GM21717 (cell line): Measurements from ENCODE around the gene PML.
"Not testable (repeated sequence)": the region's sequence is repeated elsewhere in the genome, so short reads cannot be mapped to it uniquely, and the experiment has no call there.

Experiments
- ATAC-seq: cut with Tn5 transposase; IDR thresholded peaks from one replicate; pipeline ENCODE4 v1.9.1; 2021; ENCODE audit warnings: mild to moderate bottlenecking, moderate library complexity; ENCODE audit not compliant: unreplicated experiment

The PML gene

GRCh38 chr15:73959012-73959581 is 35.4 kb upstream of the PML start:
- no peak for ATAC-seq

DNA sequence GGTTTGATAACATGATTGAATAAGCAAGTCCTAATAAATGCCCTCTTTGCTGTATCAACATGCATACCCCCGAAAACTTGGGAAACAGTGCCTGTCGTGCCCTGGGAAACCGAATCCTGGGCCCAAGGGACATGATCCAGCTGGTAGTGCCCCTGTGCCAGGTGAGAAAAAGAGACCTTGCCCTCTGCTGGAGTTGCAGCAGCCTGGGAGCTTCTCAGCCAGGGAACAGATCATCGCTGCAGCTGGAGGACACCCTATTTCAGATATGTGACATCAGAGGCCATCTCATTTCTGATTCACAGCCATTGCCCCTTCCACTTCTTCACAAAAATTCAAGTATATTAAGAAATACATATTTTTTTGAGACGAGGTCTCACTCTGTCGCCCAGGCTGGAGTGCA is 34.7 kb upstream of the PML start:
- ATAC-seq: no peak

DNA sequence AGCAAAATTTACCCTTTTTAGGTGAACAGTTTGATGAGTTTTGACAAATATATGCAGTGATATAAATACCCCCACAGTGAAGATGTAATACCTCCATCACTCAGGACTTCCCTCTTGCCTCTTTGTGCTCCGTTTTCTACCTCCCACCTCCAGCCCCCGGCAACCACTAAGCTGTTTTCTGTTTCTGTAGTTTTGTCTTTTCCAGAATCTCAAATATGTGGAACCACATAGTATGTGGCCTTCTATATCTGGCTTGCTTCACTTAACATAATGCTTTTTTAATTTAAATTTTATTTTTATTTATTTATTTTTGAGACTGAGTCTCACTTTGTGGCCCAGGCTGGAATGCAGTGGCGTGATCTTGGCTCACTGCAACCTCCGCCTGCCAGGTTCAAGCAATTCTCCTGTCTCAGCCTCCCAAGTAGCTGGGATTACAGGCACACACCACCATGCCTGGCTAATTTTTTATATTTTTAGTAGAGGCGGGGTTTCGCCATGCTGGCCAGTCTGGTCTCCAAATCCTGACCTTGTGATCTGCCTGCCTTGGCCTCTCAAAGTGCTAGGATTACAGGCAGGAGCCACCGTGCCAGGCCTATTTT is 33.9 kb upstream of the PML start:
- ATAC-seq: not testable (repeated sequence)

GRCh38 chr15:73962433-73962832 is 32.1 kb upstream of the PML start:
- ATAC-seq: no peak

- peak; percentile 45 for ATAC-seq
These were observed 29.8 kb upstream of the PML start for GRCh38 chr15:73964736-73965093.

DNA sequence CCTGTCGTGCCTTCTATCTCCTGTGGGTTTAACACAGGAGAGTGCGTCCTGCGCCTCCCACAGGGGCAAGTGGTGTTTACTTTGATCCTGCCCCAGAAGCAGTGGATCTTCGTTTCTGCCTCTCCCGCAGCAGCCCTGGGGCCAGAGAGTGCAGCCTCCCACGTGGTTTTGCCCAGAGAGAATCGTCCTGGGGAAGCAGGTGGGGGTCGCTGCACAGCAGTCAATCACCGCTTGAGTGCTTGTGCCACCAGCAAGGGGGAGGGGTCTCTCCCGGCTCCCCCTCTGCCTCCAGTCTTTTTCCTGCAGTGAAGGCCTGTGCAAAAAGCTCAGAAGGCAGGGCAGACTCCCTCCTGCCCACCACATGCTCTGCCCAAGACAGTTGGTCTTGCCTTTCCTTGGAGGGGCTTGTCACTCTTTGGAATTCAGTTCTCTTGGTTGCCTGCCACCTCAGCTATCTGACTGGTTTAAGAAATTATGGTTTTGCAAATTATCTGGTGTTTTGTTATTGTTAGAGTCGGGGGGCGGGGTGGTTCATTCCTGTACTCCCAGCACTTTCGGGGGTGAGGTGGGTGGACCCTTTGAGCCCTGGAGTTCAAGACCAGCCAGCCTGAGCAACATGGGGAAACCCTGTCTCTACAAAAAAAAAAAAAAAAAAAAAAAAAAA is 29.3 kb upstream of the PML start:
- ATAC-seq: peak; percentile 36

DNA sequence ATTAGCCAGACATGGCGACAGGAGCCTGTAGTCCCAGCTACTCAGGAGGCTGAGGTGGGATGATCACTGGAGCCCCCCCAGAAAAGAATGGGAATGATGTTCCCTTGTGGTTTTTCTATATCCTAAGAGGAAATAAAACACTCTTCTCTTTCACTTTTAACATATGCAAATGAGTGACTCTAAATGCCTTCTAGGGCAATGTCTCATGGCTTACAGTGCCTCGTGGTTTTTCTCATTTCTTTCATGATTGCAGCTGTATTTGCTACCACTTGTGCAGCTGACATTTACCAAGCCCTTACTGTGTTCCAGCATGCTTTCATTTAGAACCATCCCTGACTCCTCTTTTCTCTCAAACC is 28.8 kb upstream of the PML start:
- peak; percentile 70 for ATAC-seq

DNA sequence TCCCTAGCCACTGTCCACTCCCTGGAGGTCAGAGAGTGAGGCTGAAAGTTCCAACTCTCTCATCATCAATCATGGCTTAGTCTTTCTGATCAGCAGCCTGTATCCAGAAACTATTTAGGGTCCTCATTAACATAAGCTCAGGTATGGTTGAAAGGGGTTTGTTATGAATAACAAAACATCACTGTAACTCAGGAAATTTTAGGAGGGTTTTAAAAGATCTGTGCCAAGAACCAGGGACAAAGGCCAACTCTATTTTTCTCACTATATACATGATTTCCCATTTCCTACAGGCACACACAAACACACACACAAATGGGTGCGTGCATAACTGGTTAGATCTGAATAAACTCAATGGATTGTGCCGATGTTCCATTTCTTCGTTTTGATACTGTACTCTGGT is 26.1 kb upstream of the PML start:
- no peak for ATAC-seq

- no peak for ATAC-seq
These were observed 25.3 kb upstream of the PML start for GRCh38 chr15:73969151-73969759.

- ATAC-seq: no peak
These were observed 21.4 kb upstream of the PML start for GRCh38 chr15:73972984-73973682.

GRCh38 chr15:73973683-73974200 is 20.8 kb upstream of the PML start:
- not testable (repeated sequence) for ATAC-seq

DNA sequence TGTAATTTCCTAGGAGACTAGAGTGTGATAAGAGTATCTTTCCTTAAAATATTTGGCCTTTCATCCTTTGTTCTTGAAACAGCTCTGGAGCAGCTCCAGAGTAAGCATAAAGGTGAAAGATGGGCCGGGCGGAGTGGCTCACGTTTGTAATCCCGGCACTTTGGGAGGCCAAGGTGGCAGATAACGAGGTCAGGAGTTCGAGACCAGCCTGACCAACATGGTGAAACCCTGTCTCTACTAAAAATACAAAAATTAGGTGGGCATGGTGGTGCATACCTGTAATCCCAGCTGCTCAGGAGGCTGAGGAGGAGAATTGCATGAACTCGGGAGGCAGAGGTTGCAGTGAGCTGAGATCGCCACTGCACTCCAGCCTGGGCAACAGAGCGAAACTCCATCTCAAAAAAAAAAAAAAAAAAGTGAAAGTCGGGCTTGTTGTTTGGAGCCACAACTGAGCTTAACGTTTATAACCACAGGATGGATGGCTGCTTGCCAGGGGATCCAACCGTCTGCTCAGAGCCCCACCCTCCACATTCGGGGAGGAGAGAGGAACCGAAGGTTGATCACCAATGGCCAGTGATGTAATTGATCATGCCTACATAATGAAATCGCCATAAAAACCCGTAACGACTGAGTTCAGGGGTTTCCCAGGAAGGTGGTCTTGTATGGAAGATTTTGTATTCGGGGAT is 18.9 kb upstream of the PML start:
- not testable (repeated sequence) for ATAC-seq

DNA sequence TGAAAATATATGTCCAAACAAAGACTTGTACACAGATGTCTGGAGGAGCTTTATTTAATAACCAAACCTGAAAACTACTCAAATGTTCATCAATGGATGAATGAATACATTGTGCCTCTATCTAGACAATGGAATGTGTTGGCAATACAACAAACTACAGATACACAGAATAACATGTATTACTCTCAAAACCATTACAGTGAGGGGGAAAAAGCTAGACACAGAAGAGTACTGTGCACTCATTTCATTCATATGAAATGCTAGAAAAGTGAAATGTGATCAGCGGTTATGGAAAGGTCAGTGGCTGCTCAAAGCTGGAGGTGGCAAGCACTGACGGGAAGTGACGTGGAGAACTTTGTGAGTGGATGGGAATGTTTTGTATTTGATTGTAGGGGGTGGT is 15.6 kb upstream of the PML start:
- ATAC-seq: no peak

GRCh38 chr15:73979636-73980035 is 14.9 kb upstream of the PML start:
- ATAC-seq: no peak

- no peak for ATAC-seq
These were observed 12.7 kb upstream of the PML start for GRCh38 chr15:73981761-73982221.

DNA sequence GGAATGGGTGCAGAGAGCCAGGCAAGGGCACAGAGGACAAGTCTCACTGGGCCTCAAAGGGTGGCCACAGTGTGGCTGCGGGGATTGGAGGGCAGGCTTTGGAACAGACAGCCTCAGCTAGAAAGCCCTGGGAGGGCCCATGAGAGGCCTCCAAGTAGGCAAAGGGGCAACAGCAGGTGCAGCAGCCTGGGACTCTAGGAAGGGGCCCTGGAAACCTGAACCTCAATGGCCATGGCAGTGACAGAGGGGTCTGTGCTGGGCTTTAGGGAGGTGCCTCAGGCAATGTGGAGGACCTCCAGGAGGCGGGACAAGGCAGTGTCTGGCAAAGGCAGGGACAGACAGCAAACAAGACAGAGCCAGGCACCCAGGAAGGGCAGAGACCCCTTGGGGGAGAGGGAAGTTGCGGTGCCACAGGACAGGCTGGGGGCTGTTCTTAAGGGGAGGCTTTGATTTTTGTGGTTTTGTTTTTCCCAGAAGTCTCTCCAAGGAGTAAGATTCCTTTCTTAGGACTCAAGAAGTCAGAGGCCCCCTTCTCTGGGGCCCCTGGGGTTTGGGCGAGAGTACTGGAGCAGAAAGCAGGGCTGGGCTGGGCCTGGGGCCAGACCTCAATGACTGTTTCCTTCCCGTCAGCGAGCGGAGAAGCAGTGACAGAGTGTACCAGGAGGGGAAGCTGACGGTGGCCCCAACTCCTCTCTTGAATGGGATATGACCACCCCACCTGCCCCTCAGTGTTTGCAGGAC is 12.1 kb upstream of the PML start:
- ATAC-seq: no peak

DNA sequence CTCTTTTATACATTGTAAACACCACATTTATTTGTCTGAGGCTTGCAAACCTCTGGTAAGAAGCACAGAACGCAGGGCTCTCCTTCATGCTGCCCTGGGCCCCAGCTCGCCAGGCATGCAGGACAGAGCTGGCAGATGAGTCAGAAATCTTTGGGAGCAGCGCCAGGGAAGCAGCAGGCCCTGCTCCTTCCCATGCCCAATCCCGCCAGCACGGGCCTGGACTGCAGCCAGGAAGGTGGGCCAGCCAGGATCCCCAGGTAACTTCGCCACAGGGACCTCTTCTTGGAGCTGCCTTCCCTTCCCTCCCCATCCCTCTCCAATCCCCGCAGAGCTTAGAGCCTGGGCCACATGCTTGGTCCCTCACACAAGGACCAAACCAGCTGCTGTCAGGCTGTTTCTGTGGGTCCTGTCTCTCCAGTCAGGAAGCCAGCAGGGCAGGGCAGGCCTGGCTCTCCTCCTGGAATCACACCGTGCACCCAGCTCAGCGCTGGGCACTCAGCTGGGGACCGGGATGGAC is 11.2 kb upstream of the PML start:
- no peak for ATAC-seq

DNA sequence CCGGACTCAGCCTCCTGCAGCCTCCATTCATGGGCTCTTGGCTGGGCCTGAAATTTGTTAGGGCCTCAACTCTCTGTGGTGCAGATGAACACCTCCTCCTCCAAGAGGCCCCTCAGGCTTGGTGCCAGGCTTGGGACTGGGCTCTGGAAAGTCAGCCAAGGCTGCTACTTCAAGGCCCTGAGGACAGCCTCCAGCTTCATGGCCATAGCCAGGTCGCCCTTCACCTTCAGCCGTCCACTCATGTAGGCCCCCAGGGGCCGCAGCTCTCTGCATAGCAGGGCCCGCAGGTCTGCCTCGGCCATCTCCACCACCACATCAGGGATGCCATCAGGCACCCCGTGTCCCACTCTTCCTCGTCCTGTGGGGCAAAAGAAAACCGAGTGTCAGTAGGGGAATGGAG is 10.7 kb upstream of the PML start:
- ATAC-seq: no peak

- no peak for ATAC-seq
These were observed 10.1 kb upstream of the PML start for GRCh38 chr15:73984208-73984979.
